ENCODE data around the gene CNTNAP2.
"Not testable (repeated sequence)": the region's sequence is repeated elsewhere in the genome, so short reads cannot be mapped to it uniquely, and the experiment has no call there.

The CNTNAP2 gene

DNA sequence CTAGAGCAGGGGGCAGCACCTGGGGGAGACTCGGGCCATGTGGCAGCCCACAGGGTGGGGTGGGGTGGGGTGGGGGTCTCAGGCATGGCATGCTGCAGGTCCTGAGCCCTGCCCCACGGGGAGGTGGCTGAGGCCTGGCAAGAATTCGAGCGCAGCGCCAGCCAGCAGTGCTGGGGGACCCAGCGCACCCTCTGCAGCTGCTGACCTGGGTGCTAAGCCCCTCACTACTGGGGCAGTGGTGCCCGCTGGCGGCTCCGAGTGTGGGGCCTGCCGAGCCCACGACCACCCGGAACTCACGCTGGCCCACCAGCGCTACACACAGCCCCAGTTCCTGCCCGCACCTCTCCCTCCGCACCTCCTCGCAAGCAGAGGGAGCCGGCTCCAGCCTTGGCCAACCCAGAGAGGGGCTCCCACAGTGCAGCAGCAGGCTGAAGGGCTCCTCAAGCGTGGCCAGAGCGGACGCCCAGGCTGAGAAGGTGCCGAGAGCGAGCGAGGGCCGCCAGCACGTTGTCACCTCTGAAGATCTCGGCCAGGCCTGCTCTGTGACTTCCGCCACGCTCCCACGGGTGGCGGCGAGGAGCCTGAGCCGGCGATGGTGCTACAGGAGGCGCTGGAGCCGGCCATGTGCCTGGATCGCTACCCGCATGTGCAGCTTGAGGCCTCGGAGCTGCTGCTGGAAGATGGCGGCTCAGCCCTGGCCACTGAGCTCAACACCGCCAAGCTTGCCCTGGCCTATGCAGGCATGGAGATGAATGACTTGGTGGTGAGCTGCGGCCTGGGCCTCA is 2328.9 kb downstream of the CNTNAP2 start:
- DNase-seq (ENCODE audit: low read depth), result no peak

DNA sequence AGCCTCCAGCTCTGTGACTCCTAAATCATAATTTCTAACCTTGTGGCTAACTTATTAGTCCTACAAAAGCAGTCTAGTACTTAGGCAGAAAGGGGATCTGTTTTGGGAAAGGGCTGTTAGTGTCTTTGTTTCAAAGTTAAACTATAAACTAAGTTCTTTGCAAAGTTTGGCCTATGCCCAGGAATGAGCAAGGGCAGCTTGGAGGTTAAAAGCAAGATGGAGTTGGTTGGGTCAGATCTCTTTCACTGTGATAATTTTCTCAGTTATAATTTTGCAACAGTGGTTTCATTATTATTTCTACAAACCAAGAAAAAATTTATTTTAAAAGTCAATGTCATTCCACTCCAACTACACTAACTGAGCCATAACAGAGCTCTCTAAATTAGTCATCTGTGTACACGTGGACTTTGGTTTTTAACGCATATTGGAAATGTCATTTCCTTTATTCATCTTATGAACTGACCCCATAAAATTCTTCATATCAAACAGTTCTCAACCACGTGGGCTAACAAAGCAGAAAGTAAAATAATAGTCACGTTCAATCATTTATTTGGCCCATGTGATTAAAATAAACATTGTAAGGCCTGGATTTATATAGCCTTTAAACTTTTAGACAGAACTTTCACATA is 2330.7 kb downstream of the CNTNAP2 start:
- DNase-seq (ENCODE audit: low read depth), result no peak

DNA sequence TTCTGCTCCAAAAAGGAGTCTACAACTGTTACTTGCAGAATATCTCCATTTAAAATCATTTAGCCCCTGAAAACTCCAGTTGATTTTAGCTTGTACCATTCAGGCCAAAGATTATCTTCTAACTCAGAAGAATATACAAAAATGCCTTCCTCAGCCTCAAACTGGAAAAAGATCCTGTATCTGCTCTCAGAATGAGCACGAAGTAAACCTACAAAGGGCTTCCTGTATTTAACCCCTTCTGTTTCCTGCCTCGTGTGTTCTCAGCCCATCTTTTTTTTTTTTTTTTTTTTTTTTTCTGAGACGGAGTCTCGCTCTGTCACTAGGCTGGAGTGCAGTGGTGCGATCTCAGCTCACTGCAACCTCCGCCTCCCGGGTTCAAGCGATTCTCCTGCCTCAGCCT is 2334.9 kb downstream of the CNTNAP2 start:
- not testable (repeated sequence) for DNase-seq (ENCODE audit: low read depth)

DNA sequence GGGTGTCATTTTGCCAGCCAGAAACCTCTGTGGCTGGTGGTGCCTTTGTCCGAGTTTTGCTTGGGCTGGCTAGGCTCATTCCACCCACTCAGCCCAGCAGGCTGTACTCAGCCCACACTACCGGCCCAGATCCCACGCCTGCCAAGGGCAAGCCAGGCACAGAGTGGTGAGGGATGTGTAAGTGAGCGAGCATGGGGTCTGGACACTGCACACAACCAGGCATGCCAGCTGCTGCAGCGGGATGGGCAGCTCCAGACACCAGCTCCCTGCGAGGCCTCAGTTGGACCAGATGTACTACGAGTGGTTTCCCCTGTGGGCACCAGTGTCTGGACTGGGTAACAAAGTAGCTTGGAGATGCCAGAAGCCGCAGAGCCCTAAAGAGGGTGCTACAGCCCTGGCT is 2339.8 kb downstream of the CNTNAP2 start:
- DNase-seq (ENCODE audit: low read depth), result no peak

DNA sequence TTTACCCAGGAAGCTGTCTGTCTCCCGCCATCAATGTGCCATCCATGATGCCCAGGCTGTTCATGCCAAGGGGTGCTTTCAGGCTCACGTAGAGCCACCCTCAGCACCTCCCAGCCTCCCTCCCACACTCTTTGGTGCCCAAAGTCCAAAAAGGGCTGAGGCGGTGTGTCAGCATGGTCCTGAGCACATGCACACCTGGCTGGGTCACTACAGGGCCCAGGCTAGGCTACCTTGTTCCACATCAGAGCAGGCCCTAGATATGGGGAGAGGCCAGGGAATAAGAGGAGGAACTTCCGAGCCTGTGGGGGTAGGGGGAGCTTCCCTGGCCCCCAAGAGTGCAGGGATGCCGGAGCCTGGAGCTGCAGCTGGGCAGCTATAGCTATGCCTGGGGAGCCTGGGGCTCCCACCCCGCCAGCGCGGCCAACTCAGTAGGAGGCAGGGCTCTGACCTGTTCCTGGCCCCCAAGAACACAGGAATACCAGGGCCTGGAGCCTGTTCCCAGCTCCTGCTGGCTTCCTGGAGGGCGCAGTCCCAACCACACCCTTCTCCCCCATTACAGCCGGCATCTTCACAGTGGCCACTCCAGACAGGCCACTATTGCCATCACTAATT is 2340.8 kb downstream of the CNTNAP2 start:
- DNase-seq (ENCODE audit: low read depth), result no peak

DNA sequence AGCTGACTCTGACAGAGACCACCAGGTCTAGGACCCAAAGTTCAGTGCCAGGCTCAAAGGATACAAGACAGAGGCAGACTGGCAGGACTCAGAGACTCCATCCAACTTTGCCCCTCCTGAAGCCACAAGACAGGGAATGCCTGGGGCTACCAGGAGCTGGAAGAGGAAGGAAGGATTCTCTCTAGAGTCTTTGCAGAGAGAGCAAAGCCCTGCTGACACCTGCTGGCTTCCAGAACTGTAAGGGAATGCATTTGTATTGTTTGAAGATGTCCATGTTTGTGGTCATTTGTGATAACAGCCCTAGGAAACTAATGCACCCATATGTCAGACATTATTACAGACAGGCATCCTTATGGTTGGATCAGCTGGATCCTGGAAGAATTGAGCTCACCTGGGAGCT is 2341.7 kb downstream of the CNTNAP2 start:
- no peak for DNase-seq (ENCODE audit: low read depth)

DNA sequence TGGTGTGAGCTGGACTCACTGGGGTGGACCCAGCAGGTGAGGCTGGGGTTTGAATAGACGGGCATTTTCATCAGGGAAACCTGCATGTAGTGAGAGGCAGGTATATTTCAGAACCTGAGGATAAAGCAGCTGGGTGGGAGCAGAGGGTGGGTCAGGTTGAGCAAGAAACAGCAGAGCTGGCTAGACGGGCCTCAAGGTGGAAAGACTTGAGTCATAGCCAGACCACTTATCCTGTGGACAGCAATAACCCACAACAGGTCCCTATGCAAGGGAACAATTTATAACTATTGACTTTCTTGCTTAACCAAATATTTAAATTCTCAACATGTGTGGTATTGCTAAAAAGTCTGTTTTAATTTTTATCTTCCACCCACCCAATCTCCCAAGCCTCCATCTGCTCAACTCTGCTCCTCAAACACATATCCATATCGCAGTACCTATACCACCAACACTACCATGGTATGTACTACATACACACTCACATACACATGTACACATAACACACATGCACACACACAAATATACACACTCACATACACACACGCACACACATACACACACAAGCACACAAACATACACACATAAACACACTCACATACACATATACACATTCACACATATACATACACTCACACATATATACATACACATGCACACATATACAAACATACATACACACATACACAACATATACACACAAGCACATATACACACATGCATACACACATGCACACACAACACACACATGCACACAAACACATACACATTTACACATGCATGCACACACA is 2345.0 kb downstream of the CNTNAP2 start:
- DNase-seq (ENCODE audit: low read depth), result no peak

DNA sequence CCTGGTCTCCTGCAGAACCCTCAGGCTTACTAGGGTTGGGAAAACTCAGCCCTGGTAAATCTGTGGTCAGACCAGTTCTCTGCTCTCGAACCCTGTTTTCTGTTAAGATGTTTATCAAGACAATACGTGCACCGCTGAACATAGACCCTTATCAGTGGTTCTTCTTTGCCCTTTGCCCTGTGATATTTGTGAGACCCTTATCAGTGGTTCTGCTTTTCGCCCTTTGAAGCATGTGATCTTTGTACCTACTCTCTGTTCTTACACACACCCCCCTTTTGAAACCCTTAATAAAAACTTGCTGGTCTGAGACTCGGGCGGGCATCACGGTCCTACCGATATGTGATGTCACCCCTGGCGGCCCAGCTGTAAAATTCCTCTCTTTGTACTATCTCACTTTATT is 2346.2 kb downstream of the CNTNAP2 start:
- DNase-seq (ENCODE audit: low read depth), result not testable (repeated sequence)

DNA sequence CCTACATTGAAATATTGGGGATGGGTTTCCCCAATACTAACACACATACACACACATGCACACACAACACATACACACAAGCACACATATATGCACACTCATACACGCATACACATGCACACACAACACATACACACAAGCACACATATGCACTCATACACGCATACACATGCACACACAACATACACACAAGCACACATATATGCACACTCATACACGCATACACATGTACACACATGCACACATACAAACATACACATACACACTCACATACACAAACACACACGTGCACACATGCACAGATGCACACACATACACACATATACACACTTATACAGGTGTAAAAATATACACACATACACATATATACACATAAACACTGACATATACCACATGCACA is 2346.6 kb downstream of the CNTNAP2 start:
- DNase-seq (ENCODE audit: low read depth), result no peak

DNA sequence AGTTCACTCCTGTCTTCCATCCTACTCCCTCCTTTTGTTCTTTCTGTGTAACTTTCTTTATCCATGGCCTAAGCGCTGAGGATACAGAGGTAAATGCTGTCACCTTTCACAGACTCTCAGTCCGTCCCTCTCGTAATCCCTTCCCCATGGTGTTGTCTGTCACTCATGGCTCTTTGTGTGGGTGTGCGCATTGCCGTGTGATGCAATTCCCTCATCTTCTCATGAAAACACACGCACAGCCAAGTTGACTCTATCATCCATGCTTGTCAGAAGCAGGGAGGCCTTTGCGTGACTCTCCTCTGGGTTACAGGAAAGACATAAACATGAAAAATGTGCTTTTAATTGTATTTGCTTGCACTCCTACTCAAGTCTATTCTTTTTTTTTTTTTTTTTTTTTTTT is 2348.3 kb downstream of the CNTNAP2 start:
- DNase-seq (ENCODE audit: low read depth), result no peak

DNA sequence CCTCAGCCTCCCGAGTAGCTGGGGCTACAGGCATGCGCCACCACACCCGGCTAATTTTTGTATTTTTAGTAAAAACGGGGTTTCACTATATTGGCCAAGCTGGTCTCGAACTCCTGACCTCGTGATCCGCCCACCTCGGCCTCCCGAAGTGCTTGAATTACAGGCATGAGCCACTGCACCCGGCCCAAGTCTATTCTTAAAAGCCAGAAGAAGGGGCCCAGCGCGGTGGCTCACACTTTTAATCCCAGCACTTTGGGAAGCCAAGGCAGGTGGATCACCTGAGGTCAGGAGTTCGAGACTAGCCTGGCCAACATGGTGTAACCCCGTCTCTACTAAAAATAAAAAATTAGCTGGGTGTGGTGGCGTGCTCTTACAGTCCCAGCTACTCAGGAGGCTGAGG is 2348.8 kb downstream of the CNTNAP2 start:
- not testable (repeated sequence) for DNase-seq (ENCODE audit: low read depth)

DNA sequence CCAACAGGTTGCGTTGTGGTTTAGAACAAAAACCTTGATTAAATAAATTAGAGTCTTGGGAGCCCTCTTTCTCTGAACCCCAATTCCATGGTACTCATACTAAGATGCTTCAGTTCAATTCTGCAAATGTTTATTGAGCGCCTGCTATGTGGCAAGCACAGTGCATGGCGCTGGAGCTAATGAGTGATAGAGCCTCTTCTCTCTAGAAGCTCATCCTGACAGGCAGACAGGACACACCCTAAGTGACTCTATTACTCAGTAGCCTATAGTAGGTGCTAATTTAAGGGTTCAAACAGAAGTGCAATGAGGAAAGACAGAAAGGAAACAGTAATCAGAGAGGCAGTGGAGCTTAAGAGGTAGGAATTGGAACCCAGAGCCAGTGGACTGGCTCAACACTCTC is 2349.5 kb downstream of the CNTNAP2 start:
- DNase-seq (ENCODE audit: low read depth), result no peak

DNA sequence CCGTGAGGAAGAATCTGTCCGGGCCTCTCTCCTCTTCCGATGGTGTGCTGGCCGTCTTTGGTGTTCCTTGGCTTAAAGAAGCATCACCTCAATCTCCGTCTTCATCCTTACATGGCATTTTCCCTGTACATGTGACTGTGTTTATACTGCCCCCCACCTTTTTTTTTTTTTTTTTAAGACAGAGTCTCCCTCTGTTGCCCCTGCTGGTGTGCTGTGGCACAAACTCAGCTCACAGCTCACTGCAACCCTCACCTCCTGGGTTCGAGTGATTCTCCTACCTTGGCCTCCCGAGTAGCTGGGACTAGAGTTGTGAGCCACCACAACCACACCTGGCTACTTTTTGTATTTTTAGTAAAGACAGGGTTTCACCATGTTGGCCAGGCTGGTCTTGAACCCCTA is 2352.1 kb downstream of the CNTNAP2 start:
- no peak for DNase-seq (ENCODE audit: low read depth)
